K562 (cell line): Measurements from ENCODE around the gene ST6GALNAC3. TPM values are rescaled to one million over a fixed set of nuclear protein-coding genes. Genes with fewer than 3 reads are reported as not detected.

Experiments used
- ATAC-seq: fragments of 200-7000 bp; cut with Tn5 transposase; 3 replicates; pipeline ENCODE4 v1.9.1; 2020; ENCODE audit warnings: moderate library complexity
- BruUV-seq: library from RNA; stranded (reverse); fragments of 400-500 nt; replicated peaks from 2 replicates; lab custom pipeline; 2021; lab: Mats Ljungman, UMichigan
- CTCF ChIA-PET: fragments of 300-600 bp; formaldehyde crosslinking; extraction: SDS; loops from one replicate; lab custom pipeline; 2021; ENCODE audit warnings: low intra/inter-chr PET ratio; lab: Yijun Ruan, JAX
- POLR2A ChIA-PET: fragments of 300-600, 350-650 bp; sonication (Branson Sonifier 250); formaldehyde crosslinking; extraction: SDS; loops from one replicate; lab custom pipeline; 2021; ENCODE audit warnings: antibody characterized with exemption, inconsistent platforms; lab: Yijun Ruan, JAX
- DNase-seq, 4 experiments: peaks; one replicate each; pipeline versions ENCODE4 v3.0.0 to v3.0.0-alpha.2; 2011 to 2018; ENCODE audit warnings: low spot score in 3 of 4, mixed read lengths in 3 of 4; ENCODE audit errors: extremely low read depth in 1 of 4
- FAIRE-seq: peaks from 2 replicates; lab custom pipeline; 2011; peaks lifted over from hg19 to GRCh38; lab: Jason Lieb, UNC
- H2AFZ ChIP-seq: 2 replicates; pipeline ENCODE4 v1.6.0; 2011; ENCODE audit warnings: low read depth, low read length, control low read depth, inconsistent platforms
- H3K27ac ChIP-seq: fragments of 200-600 bp; 3 replicates; pipeline ENCODE4 v1.8.0; 2011; ENCODE audit warnings: low read depth, mild to moderate bottlenecking, control low read depth, inconsistent platforms, low read length, moderate library complexity, mixed read lengths; ENCODE audit errors: extremely low read depth
- H3K27me3 ChIP-seq, 2 experiments: fragments of 300-600 bp in 1 of 2; 2 replicates in 1 of 2; 3 replicates in 1 of 2; pipeline versions ENCODE4 v1.6.0 to v1.8.0; 2011; ENCODE audit warnings: inconsistent platforms in 2 of 2, low read length in 2 of 2, mild to moderate bottlenecking in 1 of 2, mixed read lengths in 1 of 2, moderate library complexity in 1 of 2; ENCODE audit not compliant: control insufficient read depth in 2 of 2, insufficient read depth in 2 of 2
- H3K36me3 ChIP-seq: fragments of 300-600 bp; 3 replicates; pipeline ENCODE4 v1.8.0; 2011; ENCODE audit warnings: mild to moderate bottlenecking, low read length, inconsistent platforms; ENCODE audit not compliant: control insufficient read depth, insufficient read depth
- H3K4me1 ChIP-seq, 2 experiments: fragments of 200-600 bp in 1 of 2; replicated peaks in 1 of 2; 2 replicates in 1 of 2; 3 replicates in 1 of 2; pipeline versions ENCODE4 v1.5.1 to v1.8.0; 2011; ENCODE audit warnings: inconsistent platforms in 2 of 2, low read length in 2 of 2, mild to moderate bottlenecking in 1 of 2, mixed read lengths in 1 of 2, moderate library complexity in 1 of 2; ENCODE audit not compliant: control insufficient read depth in 2 of 2, insufficient read depth in 2 of 2
- H3K4me2 ChIP-seq: 2 replicates; pipeline ENCODE4 v1.6.1; 2011; ENCODE audit warnings: low read length, control low read depth, inconsistent platforms, mixed read lengths; ENCODE audit not compliant: insufficient read depth
- H3K4me3 ChIP-seq: fragments of 200-600 bp; sonication (generic), shearing (Covaris generic); 2 replicates; pipeline ENCODE4 v1.5.1; 2016; ENCODE audit warnings: control low read depth, inconsistent platforms
- H3K79me2 ChIP-seq: fragments of 200-600 bp; 3 replicates; pipeline ENCODE4 v1.8.0; 2011; ENCODE audit warnings: low read length, inconsistent platforms; ENCODE audit not compliant: control insufficient read depth, insufficient read depth
- H3K9ac ChIP-seq, 2 experiments: 2 replicates each; pipeline versions ENCODE4 v1.6.0 to v1.6.1; 2011; ENCODE audit warnings: low read depth in 2 of 2, low read length in 2 of 2, control low read depth in 1 of 2, inconsistent platforms in 1 of 2, mild to moderate bottlenecking in 1 of 2, mixed read lengths in 1 of 2; ENCODE audit not compliant: insufficient read depth in 1 of 2
- H3K9me1 ChIP-seq: one replicate; pipeline ENCODE4 v1.6.0; 2011; ENCODE audit warnings: inconsistent platforms, mild to moderate bottlenecking, low read length, moderate library complexity; ENCODE audit not compliant: control insufficient read depth, insufficient read depth
- H3K9me3 ChIP-seq: replicated peaks from 2 replicates; pipeline ENCODE4 v1.5.1; 2011; ENCODE audit warnings: low read depth, low read length, inconsistent platforms; ENCODE audit not compliant: control insufficient read depth, insufficient read depth
- H4K20me1 ChIP-seq: replicated peaks from 2 replicates; pipeline ENCODE4 v1.6.1; 2011; ENCODE audit warnings: low read length, inconsistent platforms, mixed read lengths; ENCODE audit not compliant: control insufficient read depth, insufficient read depth
- BRF1 ChIP-seq: IDR thresholded peaks from 3 replicates; pipeline ENCODE4 v1.6.1; 2011; ENCODE audit warnings: borderline replicate concordance, mild to moderate bottlenecking; ENCODE audit not compliant: insufficient read length; ENCODE audit errors: extremely low read depth
- CXXC5 ChIP-seq: fragments of 250-450 bp; sonication (Bioruptor Pico); IDR thresholded peaks from 2 replicates; pipeline ENCODE4 v1.8.0; 2022; ENCODE audit warnings: inconsistent platforms, mild to moderate bottlenecking, moderate library complexity
- EP300 ChIP-seq: IDR thresholded peaks from 2 replicates; pipeline ENCODE4 v1.6.1; 2012; ENCODE audit warnings: low read length, improper control_type of control experiment
- HDAC3 ChIP-seq: fragments of 450-650 bp; IDR thresholded peaks from 2 replicates; pipeline ENCODE4 v1.6.1; 2018; ENCODE audit warnings: borderline replicate concordance, mild to moderate bottlenecking, moderate library complexity; ENCODE audit not compliant: partially characterized antibody
- HNRNPK ChIP-seq: fragments of 200-400 bp; formaldehyde crosslinking; IDR thresholded peaks from one replicate; pipeline ENCODE4 v1.6.1; 2018; ENCODE audit warnings: mild to moderate bottlenecking, low read depth, low read length; ENCODE audit not compliant: poor library complexity, severe bottlenecking
- MXI1 ChIP-seq: IDR thresholded peaks from 2 replicates; pipeline ENCODE4 v1.6.1; 2011; ENCODE audit warnings: low read depth, mild to moderate bottlenecking, improper control_type of control experiment, low read length
- PTBP1 ChIP-seq: fragments of 200-400 bp; formaldehyde crosslinking; IDR thresholded peaks from 2 replicates; pipeline ENCODE4 v1.6.1; 2017; ENCODE audit warnings: low read depth, low read length
- SAP30 ChIP-seq: fragments of 200-600 bp; sonication (generic); IDR thresholded peaks from 2 replicates; pipeline ENCODE4 v1.6.1; 2012; ENCODE audit warnings: borderline replicate concordance, low read depth, mild to moderate bottlenecking, moderate library complexity, low read length, control low read depth, inconsistent platforms; ENCODE audit not compliant: insufficient read depth, poor library complexity, severe bottlenecking
- SREBF2 ChIP-seq: sonication (generic); formaldehyde crosslinking; IDR thresholded peaks from 2 replicates; pipeline ENCODE4 v1.4.0; 2020; ENCODE audit warnings: mild to moderate bottlenecking, missing genetic modification reagents
- SRSF7 ChIP-seq: fragments of 200-400 bp; formaldehyde crosslinking; optimal IDR thresholded peaks from 2 replicates; pipeline ENCODE3; 2017; ENCODE audit warnings: mild to moderate bottlenecking, low read depth, low read length
- TOE1 ChIP-seq, 2 experiments: fragments of 450-650 bp in 1 of 2; sonication (generic) in 1 of 2; formaldehyde crosslinking in 1 of 2; IDR thresholded peaks; 2 replicates each; pipeline versions ENCODE4 v1.7.1 to v1.8.0; 2016 to 2022; ENCODE audit warnings: borderline replicate concordance in 2 of 2, mild to moderate bottlenecking in 2 of 2, antibody characterized with exemption in 1 of 2, inconsistent platforms in 1 of 2, low read depth in 1 of 2, missing genetic modification reagents in 1 of 2, moderate library complexity in 1 of 2
- ZBTB34 ChIP-seq: fragments of 250-450 bp; sonication (Bioruptor Pico); IDR thresholded peaks from 2 replicates; pipeline ENCODE4 v1.8.0; 2021; ENCODE audit warnings: mild to moderate bottlenecking, moderate library complexity
- ZNF174 ChIP-seq: fragments of 250-450 bp; sonication (Bioruptor Pico); IDR thresholded peaks from 2 replicates; pipeline ENCODE4 v1.4.0; 2020; ENCODE audit warnings: mild to moderate bottlenecking
- ZNF583 ChIP-seq: fragments of 250-450 bp; sonication (Bioruptor Pico); IDR thresholded peaks from 2 replicates; pipeline ENCODE4 v1.4.0; 2020
- WGBS: fragments of 100-300 bp; shearing (Covaris generic); methylation state at CpG from one replicate; pipeline ENCODE4 v1.1.6; 2016; ENCODE audit warnings: low coverage, mixed read lengths; ENCODE audit not compliant: insufficient coverage; ENCODE audit errors: missing lambda C conversion rate; 5-methylcytosine and 5-hydroxymethylcytosine counted together
- in situ Hi-C: fragments of 300-500 bp; cut with MboI; formaldehyde crosslinking; loops from 4 replicates; pipeline ENCODE4 v1.15.0; 2018; ENCODE audit warnings: inconsistent platforms, mixed read lengths
- intact Hi-C: fragments of 100-400 bp; cut with micrococcal nuclease; formaldehyde crosslinking; loops from 2 replicates; pipeline ENCODE4 v1.14.2; 2022
- polyA plus RNA-seq, 8 experiments: library from polyadenylated mRNA; depleted of rRNA in 4 of 8; stranded (reverse) in 5 of 8; unstranded in 3 of 8; fragments of >200 nt; fragmentation: Nextera tagmentation in 2 of 8; fragmentation: Illumina TruSeq in 1 of 8; extraction: Ambion mirVana in 2 of 8; extraction: Trizol in 1 of 8; gene quantifications; 2 replicates each; pipeline versions ENCODE4 v1.2.1 to v1.2.3, GENCODE V29; 2011 to 2014; ENCODE audit warnings: inconsistent platforms in 1 of 8, missing spikeins in 1 of 8
- total RNA-seq, 7 experiments: library from RNA; depleted of rRNA in 6 of 7; stranded (reverse); fragments of >200 nt in 6 of 7; fragmentation: Illumina TruSeq in 2 of 7; extraction: Trizol in 2 of 7; gene quantifications; 2 replicates each; pipeline versions ENCODE4 v1.2.1 to v1.2.3, GENCODE V29; 2011 to 2021; ENCODE audit warnings: low replicate concordance in 1 of 7
- TF ChIP-seq, protein P1 (sequence below): fragments of 250-450 bp; sonication (Bioruptor Pico); IDR thresholded peaks from 2 replicates; pipeline ENCODE4 v1.8.0; 2021; ENCODE audit warnings: moderate library complexity, mild to moderate bottlenecking, inconsistent platforms

ST6GALNAC3 gene
- total and polyA plus RNA-seq, 9 of the 15 experiments (the other 6 are each of a cell fraction or from before 2014, with no cell fraction given), result 0.04 to 0.29 (median 0.18) TPM; not detected in 6

DNA sequence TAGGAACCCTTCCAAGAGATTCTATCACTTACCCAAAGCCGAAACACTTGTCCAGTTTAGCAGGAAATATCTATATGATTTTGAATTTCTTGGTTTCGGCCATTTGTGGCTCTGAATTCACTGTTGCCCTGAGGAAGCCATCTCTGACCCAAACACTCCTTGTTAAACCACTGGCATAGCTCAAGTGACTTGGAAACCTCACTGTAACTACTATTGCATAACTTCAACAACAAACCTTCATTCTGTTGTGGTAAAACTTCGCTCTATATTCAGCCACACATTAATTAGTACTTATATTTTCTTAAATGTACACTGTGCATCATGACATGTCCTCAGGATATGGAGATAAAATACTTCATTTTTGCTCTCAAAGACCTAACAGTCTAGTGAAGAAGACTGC lies 63.2 kb downstream of the ST6GALNAC3 start:
- Histone ChIP-seq H3K4me1 (no peaks in the 10 kb centered on the region), H3K4me2 (no peak overlapping the region), H3K9ac (no peak overlapping the region)
- POLR2A ChIA-PET, result interaction anchor here (0.9 kb wide), 1 partner anchor 17 kb away, joined by 3 read pairs; no protein-coding TSS in a partner anchor
- TF ChIP-seq HDAC3, result no peak
- TF ChIP-seq TOE1 (IDR thresholded peaks at IDR 0.05; ENCODE audit: borderline replicate concordance), result no peak
- no peak for TF ChIP-seq TOE1 (CRISPR knock-in tag; IDR thresholded peaks at IDR 0.05; ENCODE audit: borderline replicate concordance, low read depth)
- TF ChIP-seq CXXC5 (CRISPR knock-in tag), result no peak
- TF ChIP-seq, all 486 proteins: peak for 0
- Histone ChIP-seq H3K36me3 (no peaks in the 10 kb centered on the region), H4K20me1 (no peaks in the 10 kb centered on the region), H3K27me3 (no peaks in the 10 kb centered on the region; a peak in 1 of 5 replicates), H3K9me1 (no peaks in the 10 kb centered on the region), H3K9me3 (no peaks in the 10 kb centered on the region), H2AFZ (no peak overlapping the region), H3K27ac (no peak overlapping the region), H3K79me2 (no peaks in the 10 kb centered on the region), H3K4me3 (no peak overlapping the region)
- intact Hi-C loops, result no loop called here
- ATAC-seq, result no peak
- in situ Hi-C loops, result no loop called here
- 0% methylated on average over 3 of the region's 3 CpGs for WGBS
- no TSS peak for BruUV-seq
- DNase-seq, result no peak
- no peak for FAIRE-seq
- CTCF ChIA-PET, result no interaction called here

DNA sequence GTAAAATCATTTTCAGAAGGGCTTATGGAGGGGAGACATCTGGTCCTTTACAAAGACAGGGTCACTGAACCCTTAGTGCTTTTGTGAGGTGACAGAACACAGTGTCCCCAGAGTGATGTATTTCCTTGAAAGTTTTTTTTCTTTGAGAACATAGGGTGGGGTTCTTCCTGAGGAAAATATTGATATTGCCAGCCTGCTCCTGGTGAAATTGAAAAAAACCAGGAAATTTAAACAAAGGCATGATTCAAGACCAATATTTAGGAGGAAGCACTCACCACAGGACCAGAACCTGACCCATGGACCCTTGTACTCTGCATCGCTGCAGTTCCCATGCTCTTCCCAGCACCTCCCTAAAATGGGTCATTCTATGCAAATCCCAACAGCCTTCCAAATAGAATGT lies 63.7 kb downstream of the ST6GALNAC3 start:
- BruUV-seq, result no TSS peak
- no peak for ATAC-seq
- no peak for DNase-seq
- Histone ChIP-seq H3K27ac (no peak overlapping the region), H3K4me3 (no peak overlapping the region), H4K20me1 (no peaks in the 10 kb centered on the region), H3K9ac (no peak overlapping the region), H3K36me3 (no peaks in the 10 kb centered on the region), H3K9me3 (no peaks in the 10 kb centered on the region), H3K27me3 (no peaks in the 10 kb centered on the region; a peak in 1 of 5 replicates), H3K9me1 (no peaks in the 10 kb centered on the region), H3K4me1 (no peaks in the 10 kb centered on the region), H2AFZ (no peak overlapping the region), H3K79me2 (no peaks in the 10 kb centered on the region), H3K4me2 (no peak overlapping the region)
- WGBS, result 0% methylated on average over 1 of the region's 1 CpG
- POLR2A ChIA-PET, result no interaction called here
- in situ Hi-C loops, result no loop called here
- no peak for FAIRE-seq
- CTCF ChIA-PET, result no interaction called here
- intact Hi-C loops, result no loop called here
- TF ChIP-seq ZBTB34 (CRISPR knock-in tag) (no peak), ZNF174 (no peak), EP300 (no peak), PTBP1 (no peak), SREBF2 (CRISPR knock-in tag) (no peak), ZNF583 (CRISPR knock-in tag) (no peak), HNRNPK (no peak), SRSF7 (no peak), BRF1 (no peak), SAP30 (no peak), MXI1 (no peak)
- TF ChIP-seq, protein P1, sequence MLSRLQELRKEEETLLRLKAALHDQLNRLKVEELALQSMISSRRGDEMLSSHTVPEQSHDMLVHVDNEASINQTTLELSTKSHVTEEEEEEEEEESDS (CRISPR knock-in tag), result no peak
